ENCODE measurements around the gene KIF1B.

GRCh38 chr1:10161541-10162290, 48.7 kb upstream of the KIF1B start:
- TF ChIP-seq CTCF (IDR thresholded peaks at IDR 0.05), result no peak
- TF ChIP-seq POLR2A (IDR thresholded peaks at IDR 0.05), result no peak

Measured in upper lobe of left lung (tissue), 4 donors.